Thyroid gland (tissue), 4 donors: ENCODE data around the gene LTV1. TPM values are rescaled to one million over a fixed set of nuclear protein-coding genes. Genes with fewer than 3 reads are reported as not detected.

Source experiments
- small RNA-seq: library from RNA; depleted of rRNA; stranded (forward); fragments of <200 nt; gene quantifications from one replicate; pipeline ENCODE3, GENCODE V24; 2016
- total RNA-seq, 4 donors: library from RNA; depleted of rRNA; stranded (reverse); fragments of >200 nt; gene quantifications; one replicate each; pipeline ENCODE4 v1.2.3, GENCODE V29; 2016

The LTV1 gene
- total RNA-seq, 4 donors from 2014 or later: 10.8 to 15.7 (median 13.6) TPM

Small RNAs within 50 kb of the gene (small RNA-seq; reads per million reads assigned to genes)
- gene ZC2HC1B: not detected

Other genes with a start within 250 kb of the LTV1 start
- 100 to 1,000 TPM in 3 of 4 donors, 10 to 100 TPM in 1; 95.0 to 127 (median 111) TPM for gene PHACTR2, start 165.4 kb upstream of the LTV1 start, total RNA-seq
- gene ZC2HC1B, start 21.1 kb downstream of the LTV1 start, total RNA-seq: not detected
- 10 to 100 TPM in 1 of 4 donors, 1 to 10 TPM in 3; 6.6 to 10.5 (median 7.4) TPM for gene PLAGL1, start 164.9 kb downstream of the LTV1 start, total RNA-seq